ENCODE measurements around the gene PSTPIP2. TPM values are rescaled to one million over a fixed set of nuclear protein-coding genes. Genes with fewer than 3 reads are reported as not detected.

PSTPIP2 gene
- polyA plus RNA-seq, 1 donor from 2014 or later: 0.98 TPM

- no peaks in the 10 kb centered on the region for H3K36me3 ChIP-seq (ENCODE audit: insufficient read depth, low read length)
- H3K9me2 ChIP-seq (ENCODE audit: insufficient read depth, low read length): no peaks in the 10 kb centered on the region
- TF ChIP-seq CTCF (IDR thresholded peaks at IDR 0.05; ENCODE audit: poor library complexity, severe bottlenecking): no peak
- no peak for TF ChIP-seq EP300 (conservative IDR thresholded peaks at IDR 0.05; ENCODE audit: poor library complexity, severe bottlenecking)
- TF ChIP-seq EZH2 (IDR thresholded peaks at IDR 0.05; ENCODE audit: borderline replicate concordance, insufficient read depth, low read length, poor library complexity, severe bottlenecking): no peak
- TF ChIP-seq RAD21 (conservative IDR thresholded peaks at IDR 0.05): no peak
- TF ChIP-seq POLR2AphosphoS5 (IDR thresholded peaks at IDR 0.05): no peak
- TF ChIP-seq MXI1 (conservative IDR thresholded peaks at IDR 0.05; ENCODE audit: poor library complexity, severe bottlenecking): no peak
- TF ChIP-seq SMC3 (conservative IDR thresholded peaks at IDR 0.05; ENCODE audit: poor library complexity): no peak
- TF ChIP-seq TAF1 (IDR thresholded peaks at IDR 0.05; ENCODE audit: low read depth): no peak
- no peaks in the 10 kb centered on the region for H3K9me3 ChIP-seq (ENCODE audit: low read length)
- H3K27me3 ChIP-seq (ENCODE audit: insufficient read depth, low read depth, low read length): no peaks in the 10 kb centered on the region
- H3K9ac ChIP-seq (ENCODE audit: low read length): no peak overlapping the region
- H2AFZ ChIP-seq (ENCODE audit: low read depth, low read length): no peak overlapping the region
- H4K20me1 ChIP-seq (ENCODE audit: insufficient read depth): no peaks in the 10 kb centered on the region
- no peak overlapping the region for H3K4me3 ChIP-seq (ENCODE audit: low read length)
- no peak overlapping the region for H3K27ac ChIP-seq (ENCODE audit: low read length)
- no peak overlapping the region for H3K4me2 ChIP-seq (ENCODE audit: low read length)
- H3K79me2 ChIP-seq (replicated peaks; ENCODE audit: insufficient read depth, low read length): no peaks in the 10 kb centered on the region
- no peaks in the 10 kb centered on the region for H3F3A ChIP-seq (ENCODE audit: insufficient read depth, low read length, poor library complexity, severe bottlenecking)
Measured at GRCh38 chr18:45976974-45977373, 95.1 kb downstream of the PSTPIP2 start.

- Histone ChIP-seq H4K20me1 (ENCODE audit: insufficient read depth) (no peaks in the 10 kb centered on the region), H3K27ac (ENCODE audit: low read length) (no peak overlapping the region), H3K4me2 (ENCODE audit: low read length) (no peak overlapping the region), H3K9ac (ENCODE audit: low read length) (no peak overlapping the region), H3K4me3 (ENCODE audit: low read length) (no peak overlapping the region), H3K9me3 (ENCODE audit: low read length) (no peaks in the 10 kb centered on the region), H3K79me2 (replicated peaks; ENCODE audit: insufficient read depth, low read length) (no peaks in the 10 kb centered on the region), H3K36me3 (ENCODE audit: insufficient read depth, low read length) (no peaks in the 10 kb centered on the region), H3K9me2 (ENCODE audit: insufficient read depth, low read length) (no peaks in the 10 kb centered on the region), H3K27me3 (ENCODE audit: insufficient read depth, low read depth, low read length) (no peaks in the 10 kb centered on the region), H3F3A (ENCODE audit: insufficient read depth, low read length, poor library complexity, severe bottlenecking) (no peaks in the 10 kb centered on the region), H2AFZ (ENCODE audit: low read depth, low read length) (no peak overlapping the region)
- no peak for TF ChIP-seq SMC3 (conservative IDR thresholded peaks at IDR 0.05; ENCODE audit: poor library complexity)
- no peak for TF ChIP-seq CTCF (IDR thresholded peaks at IDR 0.05; ENCODE audit: poor library complexity, severe bottlenecking)
- TF ChIP-seq POLR2AphosphoS5 (IDR thresholded peaks at IDR 0.05): no peak
- no peak for TF ChIP-seq TAF1 (IDR thresholded peaks at IDR 0.05; ENCODE audit: low read depth)
- TF ChIP-seq REST (IDR thresholded peaks at IDR 0.05; ENCODE audit: borderline replicate concordance): no peak
- no peak for TF ChIP-seq EP300 (conservative IDR thresholded peaks at IDR 0.05; ENCODE audit: poor library complexity, severe bottlenecking)
- TF ChIP-seq RAD21 (conservative IDR thresholded peaks at IDR 0.05): no peak
- no peak for TF ChIP-seq EZH2 (IDR thresholded peaks at IDR 0.05; ENCODE audit: borderline replicate concordance, insufficient read depth, low read length, poor library complexity, severe bottlenecking)
- no peak for TF ChIP-seq MXI1 (conservative IDR thresholded peaks at IDR 0.05; ENCODE audit: poor library complexity, severe bottlenecking)
Measured at GRCh38 chr18:45976566-45976965, 95.5 kb downstream of the PSTPIP2 start.
